Measurements from ENCODE around the gene SMARCD3. TPM values are rescaled to one million over a fixed set of nuclear protein-coding genes. Genes with fewer than 3 reads are reported as not detected.

The SMARCD3 gene
- total RNA-seq, 6 experiments from 2014 or later, result 28.0 to 32.9 (median 31.2) TPM

- H3K4me3 Mint-ChIP-seq, result no peak overlapping the region
Observed at GRCh38 chr7:151275813-151276577, 27.5 kb upstream of the SMARCD3 start.

GRCh38 chr7:151274936-151275812 is 26.7 kb upstream of the SMARCD3 start:
- Mint-ChIP-seq H3K9me3 (no peaks in the 10 kb centered on the region), H3K4me1 (ENCODE audit: low read depth) (no peaks in the 10 kb centered on the region), H3K27ac (no peak overlapping the region), H3K27me3 (ENCODE audit: insufficient read depth) (peaks cover 33% of the 10 kb centered on the region), H3K36me3 (ENCODE audit: low read depth) (no peaks in the 10 kb centered on the region), H3K4me3 (no peak overlapping the region)
- TF ChIP-seq, protein P1, sequence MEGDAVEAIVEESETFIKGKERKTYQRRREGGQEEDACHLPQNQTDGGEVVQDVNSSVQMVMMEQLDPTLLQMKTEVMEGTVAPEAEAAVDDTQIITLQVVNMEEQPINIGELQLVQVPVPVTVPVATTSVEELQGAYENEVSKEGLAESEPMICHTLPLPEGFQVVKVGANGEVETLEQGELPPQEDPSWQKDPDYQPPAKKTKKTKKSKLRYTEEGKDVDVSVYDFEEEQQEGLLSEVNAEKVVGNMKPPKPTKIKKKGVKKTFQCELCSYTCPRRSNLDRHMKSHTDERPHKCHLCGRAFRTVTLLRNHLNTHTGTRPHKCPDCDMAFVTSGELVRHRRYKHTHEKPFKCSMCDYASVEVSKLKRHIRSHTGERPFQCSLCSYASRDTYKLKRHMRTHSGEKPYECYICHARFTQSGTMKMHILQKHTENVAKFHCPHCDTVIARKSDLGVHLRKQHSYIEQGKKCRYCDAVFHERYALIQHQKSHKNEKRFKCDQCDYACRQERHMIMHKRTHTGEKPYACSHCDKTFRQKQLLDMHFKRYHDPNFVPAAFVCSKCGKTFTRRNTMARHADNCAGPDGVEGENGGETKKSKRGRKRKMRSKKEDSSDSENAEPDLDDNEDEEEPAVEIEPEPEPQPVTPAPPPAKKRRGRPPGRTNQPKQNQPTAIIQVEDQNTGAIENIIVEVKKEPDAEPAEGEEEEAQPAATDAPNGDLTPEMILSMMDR (IDR thresholded peaks at IDR 0.05), result no peak
- DNase-seq, result no peak

More at GRCh38 chr7:151275813-151276577, 27.5 kb upstream of the SMARCD3 start:
- H3K27ac Mint-ChIP-seq, result no peak overlapping the region
- no peaks in the 10 kb centered on the region for H3K9me3 Mint-ChIP-seq
- H3K27me3 Mint-ChIP-seq (ENCODE audit: insufficient read depth), result peaks cover 30% of the 10 kb centered on the region
- H3K36me3 Mint-ChIP-seq (ENCODE audit: low read depth), result no peaks in the 10 kb centered on the region
- DNase-seq, result no peak
- TF ChIP-seq, protein P1 (IDR thresholded peaks at IDR 0.05), result no peak
- no peaks in the 10 kb centered on the region for H3K4me1 Mint-ChIP-seq (ENCODE audit: low read depth)

GRCh38 chr7:151274396-151274795 is 25.9 kb upstream of the SMARCD3 start:
- no peak for DNase-seq
- H3K4me1 Mint-ChIP-seq (ENCODE audit: low read depth), result no peaks in the 10 kb centered on the region
- TF ChIP-seq, protein P1 (IDR thresholded peaks at IDR 0.05), result no peak
- H3K27me3 Mint-ChIP-seq (ENCODE audit: insufficient read depth), result peaks cover 32% of the 10 kb centered on the region
- no peak overlapping the region for H3K4me3 Mint-ChIP-seq
- no peaks in the 10 kb centered on the region for H3K36me3 Mint-ChIP-seq (ENCODE audit: low read depth)
- no peak overlapping the region for H3K27ac Mint-ChIP-seq
- H3K9me3 Mint-ChIP-seq, result no peaks in the 10 kb centered on the region

GRCh38 chr7:151273651-151274390 is 25.3 kb upstream of the SMARCD3 start:
- Mint-ChIP-seq H3K4me3 (no peak overlapping the region), H3K9me3 (no peaks in the 10 kb centered on the region), H3K4me1 (ENCODE audit: low read depth) (no peaks in the 10 kb centered on the region), H3K36me3 (ENCODE audit: low read depth) (no peaks in the 10 kb centered on the region), H3K27ac (no peak overlapping the region), H3K27me3 (ENCODE audit: insufficient read depth) (peaks cover 37% of the 10 kb centered on the region)
- DNase-seq, result no peak
- TF ChIP-seq, protein P1 (IDR thresholded peaks at IDR 0.05), result no peak

DNA sequence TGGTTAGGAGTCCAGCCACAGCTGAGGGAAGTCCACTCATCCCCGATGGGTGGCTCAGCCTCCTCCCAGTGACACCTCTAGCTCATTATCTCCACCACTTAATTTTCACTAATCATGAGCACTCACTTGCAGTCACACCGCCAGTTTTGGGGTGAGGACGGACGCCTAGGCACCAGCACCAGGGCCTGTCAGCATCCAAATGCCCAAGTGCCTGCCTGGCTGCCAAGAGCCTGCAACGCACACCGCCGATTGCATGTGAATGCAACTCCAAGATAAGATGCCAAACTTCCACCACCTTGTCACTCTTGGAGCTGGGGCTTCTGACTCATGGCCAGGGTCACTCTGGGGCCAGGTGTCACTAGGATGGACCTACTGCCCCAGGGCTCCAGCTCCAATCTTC is 24.4 kb upstream of the SMARCD3 start:
- Mint-ChIP-seq H3K27ac (no peak overlapping the region), H3K9me3 (no peaks in the 10 kb centered on the region), H3K36me3 (ENCODE audit: low read depth) (no peaks in the 10 kb centered on the region), H3K27me3 (ENCODE audit: insufficient read depth) (peaks cover 35% of the 10 kb centered on the region), H3K4me3 (no peak overlapping the region), H3K4me1 (ENCODE audit: low read depth) (no peaks in the 10 kb centered on the region)
- TF ChIP-seq, protein P1 (IDR thresholded peaks at IDR 0.05), result no peak
- DNase-seq, result no peak

Measured in HFFc6 (cell line).